MM.1S (cell line): ENCODE measurements around the gene CDIPT.
A peak's percentile ranks its signal among the peaks of the same experiment; 100 is the strongest.

Source experiments
- DNase-seq: peaks from one replicate; pipeline ENCODE4 v3.0.0-alpha.2; 2015
- H2AFZ ChIP-seq: fragments of 300-600 bp; sonication (generic); 2 replicates; pipeline ENCODE4 v1.6.0; 2016; ENCODE audit warnings: antibody characterized with exemption, low read length
- H3F3A ChIP-seq: fragments of 300-600 bp; sonication (generic); 2 replicates; pipeline ENCODE4 v1.6.1; 2016; ENCODE audit warnings: mild to moderate bottlenecking, antibody characterized with exemption, low read length, moderate library complexity, mixed read lengths; ENCODE audit not compliant: insufficient read depth
- H3K27ac ChIP-seq: fragments of 300-600 bp; sonication (generic); 2 replicates; pipeline ENCODE4 v1.5.1; 2016; ENCODE audit warnings: mild to moderate bottlenecking, low read length
- H3K27me3 ChIP-seq: fragments of 300-600 bp; sonication (generic); replicated peaks from 2 replicates; pipeline ENCODE4 v1.6.0; 2016; ENCODE audit warnings: low read length; ENCODE audit not compliant: insufficient read depth
- H3K36me3 ChIP-seq: fragments of 300-600 bp; sonication (generic); replicated peaks from 2 replicates; pipeline ENCODE4 v1.6.1; 2016; ENCODE audit warnings: mild to moderate bottlenecking, low read length, mixed read lengths; ENCODE audit not compliant: insufficient read depth
- H3K4me1 ChIP-seq: fragments of 300-600 bp; sonication (generic); 2 replicates; pipeline ENCODE4 v1.6.1; 2016; ENCODE audit warnings: low read length, mixed read lengths
- H3K4me2 ChIP-seq: fragments of 300-600 bp; sonication (generic); 2 replicates; pipeline ENCODE4 v1.6.0; 2016; ENCODE audit warnings: low read depth, low read length
- H3K4me3 ChIP-seq: fragments of 300-600 bp; sonication (generic); 2 replicates; pipeline ENCODE4 v1.5.1; 2016; ENCODE audit warnings: low read length, mixed read lengths
- H3K79me2 ChIP-seq: fragments of 300-600 bp; sonication (generic); 2 replicates; pipeline ENCODE4 v1.6.1; 2016; ENCODE audit warnings: mixed run types, low read length, mixed read lengths
- H3K9ac ChIP-seq: fragments of 300-600 bp; sonication (generic); 2 replicates; pipeline ENCODE4 v1.6.1; 2016; ENCODE audit warnings: low read length, mixed read lengths
- H3K9me2 ChIP-seq: fragments of 300-600 bp; sonication (generic); replicated peaks from 2 replicates; pipeline ENCODE4 v1.6.1; 2016; ENCODE audit warnings: mild to moderate bottlenecking, low read length, mixed read lengths; ENCODE audit not compliant: insufficient read depth
- H3K9me3 ChIP-seq: fragments of 300-600 bp; sonication (generic); replicated peaks from 2 replicates; pipeline ENCODE4 v1.6.1; 2016; ENCODE audit warnings: mild to moderate bottlenecking, low read length, mixed read lengths; ENCODE audit not compliant: insufficient read depth
- H4K20me1 ChIP-seq: fragments of 300-600 bp; sonication (generic); 2 replicates; pipeline ENCODE4 v1.6.1; 2016; ENCODE audit warnings: mild to moderate bottlenecking, low read length, moderate library complexity, mixed read lengths; ENCODE audit not compliant: insufficient read depth
- CTCF ChIP-seq: fragments of 300-600 bp; sonication (generic); IDR thresholded peaks from 2 replicates; pipeline ENCODE4 v1.5.1; 2016; ENCODE audit warnings: antibody characterized with exemption, low read length, mixed read lengths
- EZH2 ChIP-seq: fragments of 300-600 bp; sonication (generic); optimal IDR thresholded peaks from 2 replicates; pipeline ENCODE3; 2017; ENCODE audit warnings: low read depth, mild to moderate bottlenecking, antibody characterized with exemption, low read length, mixed read lengths
- EZH2phosphoT487 ChIP-seq: fragments of 300-600 bp; sonication (generic); IDR thresholded peaks from 2 replicates; pipeline ENCODE4 v1.6.1; 2018; ENCODE audit warnings: antibody characterized with exemption, low read length

CDIPT gene

GRCh38 chr16:29811170-29811895 is 51.7 kb downstream of the CDIPT start:
- Histone ChIP-seq H3K4me2 (peak overlapping the region; percentile 89), H3K27me3 (no peaks in the 10 kb centered on the region), H3K4me1 (peaks cover 37% of the 10 kb centered on the region), H3K9ac (peak overlapping the region; percentile 64), H3F3A (peaks cover 52% of the 10 kb centered on the region), H2AFZ (peak overlapping the region; percentile 65), H3K36me3 (no peaks in the 10 kb centered on the region), H3K4me3 (peak overlapping the region; percentile 65), H3K27ac (peak overlapping the region; percentile 95; the same call in 1 of the 2 replicates), H3K9me2 (no peaks in the 10 kb centered on the region), H3K9me3 (no peaks in the 10 kb centered on the region), H3K79me2 (peaks cover 34% of the 10 kb centered on the region), H4K20me1 (no peaks in the 10 kb centered on the region)
- TF ChIP-seq CTCF (no peak), EZH2 (no peak), EZH2phosphoT487 (no peak)
- peak; percentile 98 for DNase-seq

- Histone ChIP-seq H3K36me3 (no peaks in the 10 kb centered on the region), H3F3A (peaks cover 52% of the 10 kb centered on the region), H3K4me3 (no peak overlapping the region), H3K79me2 (peaks cover 32% of the 10 kb centered on the region), H3K9ac (peak overlapping the region; percentile 19; the same call in 1 of the 2 replicates), H4K20me1 (no peaks in the 10 kb centered on the region), H3K9me3 (no peaks in the 10 kb centered on the region), H3K9me2 (no peaks in the 10 kb centered on the region), H3K27me3 (no peaks in the 10 kb centered on the region), H2AFZ (no peak overlapping the region), H3K27ac (peak overlapping the region; percentile 95; the same call in 1 of the 2 replicates), H3K4me1 (peaks cover 37% of the 10 kb centered on the region), H3K4me2 (peak overlapping the region; percentile 89; the same call in 1 of the 2 replicates)
- no peak for DNase-seq
- TF ChIP-seq EZH2phosphoT487 (no peak), EZH2 (no peak)
These were observed 52.3 kb downstream of the CDIPT start for GRCh38 chr16:29810699-29811169.

- H3K4me1 ChIP-seq: peaks cover 33% of the 10 kb centered on the region
- peaks cover 51% of the 10 kb centered on the region for H3F3A ChIP-seq
- no peak overlapping the region for H2AFZ ChIP-seq
- peak overlapping the region; percentile 95; the same call in 1 of the 2 replicates for H3K27ac ChIP-seq
- DNase-seq: no peak
- peak overlapping the region; percentile 19; the same call in 1 of the 2 replicates for H3K9ac ChIP-seq
- H3K4me2 ChIP-seq: peak overlapping the region; percentile 89; the same call in 1 of the 2 replicates
- H3K4me3 ChIP-seq: no peak overlapping the region
- H3K9me3 ChIP-seq: no peaks in the 10 kb centered on the region
- TF ChIP-seq EZH2phosphoT487 (no peak), CTCF (no peak), EZH2 (no peak)
- H3K79me2 ChIP-seq: peaks cover 32% of the 10 kb centered on the region
- no peaks in the 10 kb centered on the region for H3K27me3 ChIP-seq
- no peaks in the 10 kb centered on the region for H4K20me1 ChIP-seq
- H3K36me3 ChIP-seq: no peaks in the 10 kb centered on the region
- H3K9me2 ChIP-seq: no peaks in the 10 kb centered on the region
These were observed 53.0 kb downstream of the CDIPT start for GRCh38 chr16:29809850-29810698.
